Measurements from ENCODE around the gene MYO5C.
"Not testable (repeated sequence)": the region's sequence is repeated elsewhere in the genome, so short reads cannot be mapped to it uniquely, and the experiment has no call there.

- not testable (repeated sequence) for TF ChIP-seq CTCF (optimal IDR thresholded peaks at IDR 0.05 in 1 of 3, IDR thresholded peaks at IDR 0.05 in 1 of 3, conservative IDR thresholded peaks at IDR 0.05 in 1 of 3; ENCODE audit: extremely low read depth in 1 of 3, insufficient read depth in 2 of 3, low read length in 3 of 3); EZH2 (IDR thresholded peaks at IDR 0.05; ENCODE audit: low read length)
Measured at GRCh38 chr15:52170199-52170598, 125.4 kb downstream of the MYO5C start.

Data from keratinocyte (primary cell).